HEK293 (cell line): Measurements from ENCODE around the gene NPDC1.

Experiments
- CTCF ChIA-PET: fragments of 350-600 bp; formaldehyde crosslinking; extraction: SDS; loops from one replicate; lab custom pipeline; 2021; ENCODE audit warnings: antibody characterized with exemption; lab: Yijun Ruan, JAX
- POLR2A ChIA-PET: fragments of 300-600 bp; formaldehyde crosslinking; extraction: SDS; loops from one replicate; lab custom pipeline; 2020; ENCODE audit warnings: antibody characterized with exemption, inconsistent platforms; lab: Yijun Ruan, JAX
- H3K27ac ChIP-seq: fragments of 200-500 bp; sonication (Bioruptor generic); 2 replicates; pipeline ENCODE4 v1.5.1; 2014; ENCODE audit warnings: low read depth, low read length, control low read depth, inconsistent platforms; ENCODE audit errors: extremely low read depth
- H3K36me3 ChIP-seq, 2 experiments: fragments of 200-500 bp in 1 of 2; sonication (Bioruptor generic) in 1 of 2; 1 replicate in 1 of 2; 2 replicates in 1 of 2; pipeline ENCODE4 v1.5.1; 2014 to 2017; ENCODE audit warnings: inconsistent platforms in 2 of 2, low read length in 2 of 2; ENCODE audit not compliant: control insufficient read depth in 2 of 2, insufficient read depth in 1 of 2
- H3K4me1 ChIP-seq: fragments of 200-500 bp; sonication (Bioruptor generic); 2 replicates; pipeline ENCODE4 v1.5.1; 2014; ENCODE audit warnings: mild to moderate bottlenecking, low read length, inconsistent platforms; ENCODE audit not compliant: control insufficient read depth, insufficient read depth
- H3K4me3 ChIP-seq: 2 replicates; pipeline ENCODE4 v1.5.1; 2011; ENCODE audit warnings: low read depth, mild to moderate bottlenecking, control low read depth, low read length, moderate library complexity
- H3K9me3 ChIP-seq: fragments of 200-500 bp; sonication (Bioruptor generic); 2 replicates; pipeline ENCODE4 v1.5.1; 2014; ENCODE audit warnings: low read depth, low read length, inconsistent platforms; ENCODE audit not compliant: control insufficient read depth, insufficient read depth
- EGR2 ChIP-seq: fragments of 450-650 bp; formaldehyde crosslinking; IDR thresholded peaks from 2 replicates; pipeline ENCODE4 v1.5.1; 2016; ENCODE audit warnings: low read depth, missing biosample characterization, missing genetic modification characterization
- GLIS2 ChIP-seq: fragments of 450-650 bp; formaldehyde crosslinking; IDR thresholded peaks from 2 replicates; pipeline ENCODE4 v1.5.1; 2016; ENCODE audit warnings: missing biosample characterization, missing genetic modification characterization
- KLF1 ChIP-seq: fragments of 450-650 bp; formaldehyde crosslinking; IDR thresholded peaks from 2 replicates; pipeline ENCODE4 v1.5.1; 2016; ENCODE audit warnings: missing biosample characterization, missing genetic modification characterization
- KLF10 ChIP-seq: fragments of 450-650 bp; IDR thresholded peaks from 2 replicates; pipeline ENCODE4 v1.5.1; 2018; ENCODE audit warnings: missing biosample characterization, mild to moderate bottlenecking, missing genetic modification characterization
- KLF8 ChIP-seq: fragments of 450-650 bp; formaldehyde crosslinking; IDR thresholded peaks from 2 replicates; pipeline ENCODE4 v1.5.1; 2016; ENCODE audit warnings: missing biosample characterization, missing genetic modification characterization
- KLF9 ChIP-seq: fragments of 450-650 bp; formaldehyde crosslinking; IDR thresholded peaks from 2 replicates; pipeline ENCODE4 v1.5.1; 2016; ENCODE audit warnings: missing biosample characterization, missing genetic modification characterization, low read depth
- MZF1 ChIP-seq: fragments of 450-650 bp; formaldehyde crosslinking; IDR thresholded peaks from 2 replicates; pipeline ENCODE4 v1.5.1; 2017; ENCODE audit warnings: missing biosample characterization, missing genetic modification characterization, borderline replicate concordance
- PRDM2 ChIP-seq: fragments of 450-650 bp; formaldehyde crosslinking; IDR thresholded peaks from 2 replicates; pipeline ENCODE4 v1.5.1; 2016; ENCODE audit warnings: missing biosample characterization, missing genetic modification characterization, borderline replicate concordance
- SP3 ChIP-seq: fragments of 450-650 bp; formaldehyde crosslinking; IDR thresholded peaks from 2 replicates; pipeline ENCODE4 v1.5.1; 2016; ENCODE audit warnings: missing biosample characterization, missing genetic modification characterization
- ZBTB21 ChIP-seq: fragments of 450-650 bp; formaldehyde crosslinking; IDR thresholded peaks from 2 replicates; pipeline ENCODE4 v1.5.1; 2017; ENCODE audit warnings: missing biosample characterization, missing genetic modification characterization
- ZBTB26 ChIP-seq: fragments of 450-650 bp; formaldehyde crosslinking; optimal IDR thresholded peaks from 2 replicates; pipeline ENCODE3; 2016; ENCODE audit warnings: missing biosample characterization, mild to moderate bottlenecking, missing genetic modification characterization
- ZFHX2 ChIP-seq: fragments of 450-650 bp; formaldehyde crosslinking; conservative IDR thresholded peaks from 2 replicates; pipeline ENCODE4 v1.5.1; 2016; ENCODE audit warnings: missing biosample characterization, missing genetic modification characterization
- ZFP41 ChIP-seq: fragments of 450-650 bp; formaldehyde crosslinking; IDR thresholded peaks from 2 replicates; pipeline ENCODE4 v1.5.1; 2016; ENCODE audit warnings: missing biosample characterization, missing genetic modification characterization, borderline replicate concordance
- ZNF121 ChIP-seq: fragments of 450-650 bp; formaldehyde crosslinking; IDR thresholded peaks from 2 replicates; pipeline ENCODE4 v1.5.1; 2016; ENCODE audit warnings: missing biosample characterization, missing genetic modification characterization
- ZNF2 ChIP-seq: fragments of 450-650 bp; formaldehyde crosslinking; IDR thresholded peaks from 2 replicates; pipeline ENCODE4 v1.5.1; 2016; ENCODE audit warnings: missing biosample characterization, missing genetic modification characterization
- ZNF23 ChIP-seq: fragments of 450-650 bp; formaldehyde crosslinking; IDR thresholded peaks from 2 replicates; pipeline ENCODE4 v1.5.1; 2016; ENCODE audit warnings: missing biosample characterization, missing genetic modification characterization, borderline replicate concordance
- ZNF302 ChIP-seq: fragments of 450-650 bp; formaldehyde crosslinking; IDR thresholded peaks from 2 replicates; pipeline ENCODE4 v1.5.1; 2016; ENCODE audit warnings: missing biosample characterization, missing genetic modification characterization, low read depth
- ZNF354C ChIP-seq: fragments of 450-650 bp; formaldehyde crosslinking; IDR thresholded peaks from 2 replicates; pipeline ENCODE4 v1.5.1; 2016; ENCODE audit warnings: missing biosample characterization, missing genetic modification characterization, low read depth, borderline replicate concordance
- ZNF391 ChIP-seq: fragments of 450-650 bp; formaldehyde crosslinking; IDR thresholded peaks from 2 replicates; pipeline ENCODE4 v1.5.1; 2016; ENCODE audit warnings: low read depth, missing biosample characterization, missing genetic modification characterization, borderline replicate concordance
- ZNF433 ChIP-seq: fragments of 450-650 bp; formaldehyde crosslinking; IDR thresholded peaks from 2 replicates; pipeline ENCODE4 v1.5.1; 2016; ENCODE audit warnings: missing biosample characterization, missing genetic modification characterization, low read depth
- ZNF449 ChIP-seq: fragments of 450-650 bp; formaldehyde crosslinking; IDR thresholded peaks from 2 replicates; pipeline ENCODE4 v1.5.1; 2017; ENCODE audit warnings: missing biosample characterization, mild to moderate bottlenecking, missing genetic modification characterization, moderate library complexity
- ZNF548 ChIP-seq: fragments of 450-650 bp; formaldehyde crosslinking; IDR thresholded peaks from 2 replicates; pipeline ENCODE4 v1.5.1; 2016; ENCODE audit warnings: missing biosample characterization, missing genetic modification characterization
- ZNF600 ChIP-seq: fragments of 450-650 bp; formaldehyde crosslinking; IDR thresholded peaks from 2 replicates; pipeline ENCODE4 v1.5.1; 2016; ENCODE audit warnings: missing biosample characterization, missing genetic modification characterization
- ZNF624 ChIP-seq: fragments of 450-650 bp; formaldehyde crosslinking; IDR thresholded peaks from 2 replicates; pipeline ENCODE4 v1.5.1; 2017; ENCODE audit warnings: missing biosample characterization, missing genetic modification characterization
- ZNF654 ChIP-seq: fragments of 450-650 bp; formaldehyde crosslinking; IDR thresholded peaks from 2 replicates; pipeline ENCODE4 v1.5.1; 2016; ENCODE audit warnings: low read depth, missing biosample characterization, missing genetic modification characterization
- ZNF658 ChIP-seq: fragments of 450-650 bp; formaldehyde crosslinking; IDR thresholded peaks from 2 replicates; pipeline ENCODE4; 2016; ENCODE audit warnings: missing biosample characterization, missing genetic modification characterization
- ZNF747 ChIP-seq: fragments of 450-650 bp; formaldehyde crosslinking; IDR thresholded peaks from 2 replicates; pipeline ENCODE4 v1.5.1; 2016; ENCODE audit warnings: missing biosample characterization, missing genetic modification characterization
- ZNF830 ChIP-seq: fragments of 450-650 bp; IDR thresholded peaks from 2 replicates; pipeline ENCODE4 v1.5.0; 2018; ENCODE audit warnings: missing biosample characterization, missing genetic modification characterization, low read depth, mild to moderate bottlenecking, moderate library complexity
- ZSCAN23 ChIP-seq: fragments of 450-650 bp; formaldehyde crosslinking; IDR thresholded peaks from 2 replicates; pipeline ENCODE4 v1.5.1; 2016; ENCODE audit warnings: missing biosample characterization, missing genetic modification characterization

NPDC1 gene

GRCh38 chr9:137037035-137037434 is 8.9 kb downstream of the NPDC1 start:
- no peaks in the 10 kb centered on the region for H3K9me3 ChIP-seq
- H3K36me3 ChIP-seq, result peaks cover 0 to 30% of the 10 kb centered on the region in 2 experiments; a peak in 1 of 3 replicates
- H3K27ac ChIP-seq, result no peak overlapping the region
- ChIA-PET POLR2A (no interaction called here), CTCF (interaction anchor here (0.6 to 5.3 kb wide), 15 partner anchors 8 to 895 kb away, joined by 3 to 119 read pairs (median 4); partner anchors contain the start of genes AJM1, C8G, FBXW5 and NPDC1)
- H3K4me3 ChIP-seq, result no peak overlapping the region
- TF ChIP-seq ZNF433 (tag by site-specific recombination), result no peak
- no peak for TF ChIP-seq ZNF449
- TF ChIP-seq ZBTB26, result no peak
- no peak for TF ChIP-seq ZNF747 (tag by site-specific recombination)
- TF ChIP-seq MZF1 (tag by site-specific recombination), result no peak
- peak; percentile 95 for TF ChIP-seq ZFHX2
- TF ChIP-seq ZNF2 (tag by site-specific recombination), result no peak
- no peak for TF ChIP-seq ZNF548 (tag by site-specific recombination)
- TF ChIP-seq SP3 (tag by site-specific recombination), result no peak
- TF ChIP-seq ZNF23 (tag by site-specific recombination), result no peak
- no peak for TF ChIP-seq ZBTB21 (tag by site-specific recombination)
- TF ChIP-seq ZNF830 (tag by site-specific recombination), result no peak
- no peak for TF ChIP-seq ZNF391 (tag by site-specific recombination)
- TF ChIP-seq KLF1 (tag by site-specific recombination), result peak; percentile 99
- TF ChIP-seq KLF10, result no peak
- TF ChIP-seq KLF9 (tag by site-specific recombination), result peak; percentile 83
- no peak for TF ChIP-seq ZNF354C (tag by site-specific recombination)
- TF ChIP-seq ZNF624, result no peak
- no peak for TF ChIP-seq ZNF600 (tag by site-specific recombination)
- TF ChIP-seq ZNF654 (tag by site-specific recombination), result no peak
- no peak for TF ChIP-seq ZNF302 (tag by site-specific recombination)
- peak; percentile 90 for TF ChIP-seq EGR2
- TF ChIP-seq ZSCAN23 (tag by site-specific recombination), result no peak
- no peak for TF ChIP-seq ZNF121 (tag by site-specific recombination)
- TF ChIP-seq KLF8 (tag by site-specific recombination), result peak; percentile 15; the same call in 1 of the 2 replicates
- H3K4me1 ChIP-seq, result no peaks in the 10 kb centered on the region

GRCh38 chr9:137035937-137036336 is 10.0 kb downstream of the NPDC1 start:
- H3K36me3 ChIP-seq, result peaks cover 0 to 29% of the 10 kb centered on the region in 2 experiments; a peak in 1 of 3 replicates
- no peaks in the 10 kb centered on the region for H3K9me3 ChIP-seq
- H3K4me3 ChIP-seq, result no peak overlapping the region
- H3K27ac ChIP-seq, result no peak overlapping the region
- CTCF ChIA-PET, result interaction anchor here (0.6 to 5.3 kb wide), 47 partner anchors 8 to 516 kb away, joined by 3 to 119 read pairs (median 5); partner anchors contain the start of genes AJM1, C8G, CLIC3 and FBXW5
- H3K4me1 ChIP-seq, result no peaks in the 10 kb centered on the region
- POLR2A ChIA-PET, result interaction anchor here (0.7 to 2.0 kb wide), 6 partner anchors 11 to 250 kb away, joined by 3 to 16 read pairs (median 4); partner anchors contain the start of genes NPDC1 and PAXX
- TF ChIP-seq PRDM2 (tag by site-specific recombination) (0 out of 2 replicates have a peak, but pooled peaks have one; percentile 13), ZFP41 (tag by site-specific recombination) (no peak), GLIS2 (tag by site-specific recombination) (peak; percentile 40; the same call in 1 of the 2 replicates), ZNF658 (tag by site-specific recombination) (no peak)
